Stomach smooth muscle (tissue), 2 donors: Measurements from ENCODE around the gene MAP3K3.
A peak's percentile ranks its signal among the peaks of the same experiment; 100 is the strongest.

Source experiments
- H3K27ac ChIP-seq: one replicate; pipeline ENCODE4 v1.7.0; 2013; ENCODE audit warnings: mild to moderate bottlenecking, low read length, inconsistent platforms
- H3K27me3 ChIP-seq, 2 donors: one replicate each; pipeline ENCODE4 v1.7.0; 2013; ENCODE audit warnings: low read length in 2 of 2; ENCODE audit not compliant: insufficient read depth in 2 of 2, control insufficient read depth in 1 of 2
- H3K36me3 ChIP-seq, 2 donors: one replicate each; pipeline ENCODE4 v1.7.0; 2013; ENCODE audit warnings: low read length in 2 of 2; ENCODE audit not compliant: control insufficient read depth in 2 of 2, insufficient read depth in 2 of 2
- H3K4me1 ChIP-seq: one replicate; pipeline ENCODE4 v1.7.0; 2013; ENCODE audit warnings: low read length; ENCODE audit not compliant: control insufficient read depth, insufficient read depth
- H3K4me3 ChIP-seq, 2 donors: one replicate each; pipeline ENCODE4 v1.7.0; 2013; ENCODE audit warnings: low read length in 2 of 2
- H3K9ac ChIP-seq, 2 donors: one replicate each; pipeline ENCODE4 v1.7.0; 2013; ENCODE audit warnings: low read length in 2 of 2, mild to moderate bottlenecking in 1 of 2
- H3K9me3 ChIP-seq, 2 donors: one replicate each; pipeline ENCODE4 v1.7.0; 2013; ENCODE audit warnings: low read length in 2 of 2; ENCODE audit not compliant: control insufficient read depth in 2 of 2
- donor health status: healthy.
- donor health status: Pancreatic carcinoma.

MAP3K3 gene

GRCh38 chr17:63596856-63597586, 25.2 kb upstream of the MAP3K3 start:
- no peak overlapping the region for H3K9ac ChIP-seq
- H3K4me1 ChIP-seq, result peaks cover 13% of the 10 kb centered on the region
- no peak overlapping the region for H3K27ac ChIP-seq
- no peaks in the 10 kb centered on the region for H3K9me3 ChIP-seq
- no peak overlapping the region for H3K4me3 ChIP-seq
- H3K36me3 ChIP-seq, result peaks cover 0 to 4% of the 10 kb centered on the region in 2 donors
- no peaks in the 10 kb centered on the region for H3K27me3 ChIP-seq

- Histone ChIP-seq H3K4me1 (peaks cover 13% of the 10 kb centered on the region), H3K9me3 (no peaks in the 10 kb centered on the region), H3K9ac (no peak overlapping the region), H3K36me3 (peaks cover 0 to under 1% of the 10 kb centered on the region in 2 donors), H3K27me3 (no peaks in the 10 kb centered on the region), H3K4me3 (no peak overlapping the region), H3K27ac (no peak overlapping the region)
Measured at GRCh38 chr17:63598281-63598680, 23.9 kb upstream of the MAP3K3 start.

- H3K4me1 ChIP-seq, result peaks cover 13% of the 10 kb centered on the region
- peak within 1 kb of the TSS; percentile 86 to 89 for H3K9ac ChIP-seq
- H3K9me3 ChIP-seq, result no peaks in the 10 kb centered on the region
- peak within 1 kb of the TSS; percentile 77 to 92 for H3K4me3 ChIP-seq
- peak within 1 kb of the TSS; percentile 79 for H3K27ac ChIP-seq
- H3K27me3 ChIP-seq, result no peaks in the 10 kb centered on the region
- peaks cover 12 to 13% of the 10 kb centered on the region in 2 donors for H3K36me3 ChIP-seq
Measured at GRCh38 chr17:63600569-63601438, 21.4 kb upstream of the MAP3K3 start, which contains the start of gene TACO1. Gene TACO1 (plus strand): TSS chr17:63600895. CDS start chr17:63601084, 189 bp downstream.

GRCh38 chr17:63601439-63602371, 20.5 kb upstream of the MAP3K3 start:
- peak overlapping the region; percentile 86 to 89 for H3K9ac ChIP-seq
- H3K36me3 ChIP-seq, result peaks cover 18 to 20% of the 10 kb centered on the region in 2 donors
- no peaks in the 10 kb centered on the region for H3K9me3 ChIP-seq
- H3K4me1 ChIP-seq, result peaks cover 13% of the 10 kb centered on the region
- peak overlapping the region; percentile 79 for H3K27ac ChIP-seq
- H3K4me3 ChIP-seq, result peak overlapping the region; percentile 77 to 92
- no peaks in the 10 kb centered on the region for H3K27me3 ChIP-seq

- Histone ChIP-seq H3K4me3 (no peak overlapping the region), H3K4me1 (no peaks in the 10 kb centered on the region), H3K27me3 (no peaks in the 10 kb centered on the region), H3K9ac (no peak overlapping the region), H3K9me3 (no peaks in the 10 kb centered on the region), H3K27ac (no peak overlapping the region), H3K36me3 (peaks cover 40 to 42% of the 10 kb centered on the region in 2 donors)
Measured at GRCh38 chr17:63609816-63610573, 12.2 kb upstream of the MAP3K3 start.

- H3K36me3 ChIP-seq, result peaks cover 33 to 35% of the 10 kb centered on the region in 2 donors
- no peaks in the 10 kb centered on the region for H3K9me3 ChIP-seq
- H3K27me3 ChIP-seq, result no peaks in the 10 kb centered on the region
- no peak overlapping the region for H3K27ac ChIP-seq
- H3K4me3 ChIP-seq, result no peak overlapping the region
- H3K4me1 ChIP-seq, result no peaks in the 10 kb centered on the region
- no peak overlapping the region for H3K9ac ChIP-seq
Measured at GRCh38 chr17:63610854-63611253, 11.4 kb upstream of the MAP3K3 start.

GRCh38 chr17:63611354-63611753, 10.9 kb upstream of the MAP3K3 start:
- Histone ChIP-seq H3K27me3 (no peaks in the 10 kb centered on the region), H3K9ac (no peak overlapping the region), H3K9me3 (no peaks in the 10 kb centered on the region), H3K4me1 (no peaks in the 10 kb centered on the region), H3K36me3 (peaks cover 29 to 30% of the 10 kb centered on the region in 2 donors), H3K27ac (no peak overlapping the region), H3K4me3 (no peak overlapping the region)

- Histone ChIP-seq H3K4me3 (no peak overlapping the region), H3K27me3 (no peaks in the 10 kb centered on the region), H3K9ac (no peak overlapping the region), H3K4me1 (no peaks in the 10 kb centered on the region), H3K27ac (no peak overlapping the region), H3K36me3 (peaks cover 8% of the 10 kb centered on the region in 2 donors), H3K9me3 (no peaks in the 10 kb centered on the region)
Measured at GRCh38 chr17:63613663-63614062, 8.6 kb upstream of the MAP3K3 start.

GRCh38 chr17:63621229-63621683, 961 bp upstream of the MAP3K3 start:
- Histone ChIP-seq H3K9ac (peak overlapping the region; percentile 70 to 85), H3K36me3 (no peaks in the 10 kb centered on the region), H3K27ac (peak overlapping the region; percentile 60), H3K27me3 (no peaks in the 10 kb centered on the region), H3K9me3 (no peaks in the 10 kb centered on the region), H3K4me1 (peaks cover 13% of the 10 kb centered on the region), H3K4me3 (peak overlapping the region; percentile 72 to 85)
